ENCODE data around the gene ALPG.

GRCh38 chr2:232418056-232418455 is 11.4 kb downstream of the ALPG start:
- TF ChIP-seq POLR2AphosphoS5 (IDR thresholded peaks at IDR 0.05; ENCODE audit: borderline replicate concordance, low read depth, low read length) (no peak), EZH2 (IDR thresholded peaks at IDR 0.05) (no peak)

Measured in SK-N-MC (cell line).